ENCODE measurements around the gene VGLL4.

Gene VGLL4

GRCh38 chr3:11625376-11626083, 18.2 kb downstream of the VGLL4 start:
- DNase-seq = no peak

GRCh38 chr3:11624704-11625375, 18.9 kb downstream of the VGLL4 start:
- peak; percentile 52 for DNase-seq

- DNase-seq = no peak
Measured at GRCh38 chr3:11624161-11624560, 19.6 kb downstream of the VGLL4 start.

- peak; percentile 85 for DNase-seq
Measured at GRCh38 chr3:11622586-11623550, 20.8 kb downstream of the VGLL4 start.

- no peak for DNase-seq
Measured at GRCh38 chr3:11621077-11621476, 22.6 kb downstream of the VGLL4 start.

- no peak for DNase-seq
Measured at GRCh38 chr3:11619946-11620652, 23.6 kb downstream of the VGLL4 start.

GRCh38 chr3:11619461-11619860, 24.3 kb downstream of the VGLL4 start:
- no peak for DNase-seq

GRCh38 chr3:11618904-11619303, 24.8 kb downstream of the VGLL4 start:
- DNase-seq = no peak

GRCh38 chr3:11616551-11616950, 27.2 kb downstream of the VGLL4 start:
- no peak for DNase-seq

- no peak for DNase-seq
Measured at GRCh38 chr3:11613851-11614487, 29.7 kb downstream of the VGLL4 start.

- DNase-seq = peak; percentile 70
Measured at GRCh38 chr3:11613319-11613718, 30.4 kb downstream of the VGLL4 start.

- DNase-seq = peak; percentile 88
Measured at GRCh38 chr3:11612515-11613188, 31.1 kb downstream of the VGLL4 start.

- no peak for DNase-seq
Measured at GRCh38 chr3:11611341-11611799, 32.3 kb downstream of the VGLL4 start.

GRCh38 chr3:11610700-11611275, 32.9 kb downstream of the VGLL4 start:
- DNase-seq = no peak

GRCh38 chr3:11610044-11610671, 33.6 kb downstream of the VGLL4 start:
- DNase-seq = no peak

- no peak for DNase-seq
Measured at GRCh38 chr3:11609481-11609880, 34.2 kb downstream of the VGLL4 start.

- DNase-seq = no peak
Measured at GRCh38 chr3:11607816-11608215, 35.9 kb downstream of the VGLL4 start.

- no peak for DNase-seq
Measured at GRCh38 chr3:11606865-11607440, 36.8 kb downstream of the VGLL4 start.

- no peak for DNase-seq
Measured at GRCh38 chr3:11606090-11606784, 37.5 kb downstream of the VGLL4 start.

GRCh38 chr3:11605398-11605797, 38.3 kb downstream of the VGLL4 start:
- no peak for DNase-seq

All from NCI-H524 treated with DMSO at 0.1 percent for 48 hours (cell line).